ENCODE results near the gene TEDDM1.
"Not testable (repeated sequence)": the region's sequence is repeated elsewhere in the genome, so short reads cannot be mapped to it uniquely, and the experiment has no call there.

Gene TEDDM1

GRCh38 chr1:182400567-182400966, at the start of gene TEDDM1:
Gene TEDDM1 (minus strand): TSS chr1:182400667. CDS start chr1:182400485, 182 bp downstream.
- no peak for DNase-seq

DNA sequence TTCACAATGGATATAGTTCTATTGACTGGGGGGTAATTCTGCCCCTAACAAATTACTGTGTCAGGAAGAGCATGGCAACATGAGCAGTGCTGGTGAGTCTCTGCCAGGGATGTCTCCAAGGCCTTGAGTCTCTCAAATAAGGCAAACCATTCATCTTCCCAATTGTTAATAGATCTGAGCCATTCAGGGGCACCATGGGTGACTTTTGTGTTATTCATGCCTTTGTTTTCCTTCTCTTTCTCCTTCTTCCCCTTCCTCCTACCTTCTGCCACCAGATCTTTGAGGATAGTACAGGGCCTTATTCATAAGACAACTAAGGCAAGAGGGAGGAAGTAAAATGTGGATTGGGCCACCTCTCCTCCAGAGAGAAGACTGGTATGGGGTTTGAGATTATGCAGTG, 49.6 kb upstream of the TEDDM1 start, which contains the start of gene RGSL1:
TSS of gene RGSL1 (plus strand) at position 60 of the 400 bp plus-strand sequence. CDS start at position 80, 20 bp downstream.
- no peak for DNase-seq

DNA sequence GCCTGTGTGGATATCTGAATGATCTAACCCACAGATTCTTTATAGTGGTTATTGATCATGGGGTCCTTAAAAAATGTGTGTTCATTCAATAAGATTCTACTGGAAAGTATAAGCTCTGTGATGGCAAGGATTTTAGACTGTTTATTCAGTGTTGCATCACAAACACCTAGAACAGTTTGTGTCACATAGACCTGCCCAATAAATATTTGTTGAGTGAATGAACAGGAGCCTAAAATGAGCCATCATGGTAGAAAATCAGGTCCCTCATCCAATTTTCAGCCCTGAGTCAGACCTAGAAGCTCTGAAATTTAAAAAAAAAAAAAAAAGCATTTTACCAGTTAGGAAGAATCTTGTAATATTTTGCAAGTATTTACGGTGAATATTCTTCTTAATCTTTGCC, 47.2 kb upstream of the TEDDM1 start:
- DNase-seq: no peak

DNA sequence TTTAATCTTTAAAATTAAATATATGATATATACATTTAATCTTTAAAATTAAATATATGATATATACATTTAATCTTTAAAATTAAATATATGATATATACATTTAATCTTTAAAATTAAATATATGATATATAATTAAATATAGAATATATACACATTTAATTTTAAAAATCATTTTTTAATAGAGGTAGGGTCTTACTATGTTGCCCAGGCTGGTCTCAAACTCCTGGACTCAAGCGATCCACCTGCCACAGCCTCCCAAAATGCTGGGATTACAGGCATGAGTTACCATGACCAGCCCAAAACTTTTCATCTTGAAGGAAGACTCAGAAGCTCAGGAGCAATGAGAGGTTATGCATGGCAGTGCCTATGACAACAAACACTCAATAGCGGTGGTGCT, 46.7 kb upstream of the TEDDM1 start:
- not testable (repeated sequence) for DNase-seq

- peak; percentile 44 for DNase-seq
Observed at GRCh38 chr1:182446033-182446669, 45.7 kb upstream of the TEDDM1 start.

DNA sequence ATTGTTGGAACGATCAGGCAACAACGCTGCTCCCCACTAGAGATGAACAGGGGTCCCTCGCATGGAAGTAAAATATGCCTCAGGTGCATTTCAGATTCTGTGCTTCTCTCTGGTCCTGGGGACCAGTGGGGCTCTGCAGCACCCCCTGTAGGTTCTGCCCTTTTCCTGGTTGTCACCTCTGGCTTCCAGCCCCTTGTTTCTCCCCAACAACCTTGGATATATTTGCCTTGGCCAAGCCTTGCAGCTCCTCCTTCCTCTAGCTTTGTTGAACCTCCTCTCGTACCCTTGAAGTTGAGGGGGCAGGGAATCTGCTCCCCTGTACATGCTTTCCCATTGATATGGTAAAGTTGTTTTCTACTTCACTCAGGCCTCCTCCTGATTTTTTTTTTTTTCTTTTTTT, 44.0 kb upstream of the TEDDM1 start:
- DNase-seq: no peak

GRCh38 chr1:182442333-182442732, 41.9 kb upstream of the TEDDM1 start:
- DNase-seq: no peak

GRCh38 chr1:182441719-182442118, 41.3 kb upstream of the TEDDM1 start:
- no peak for DNase-seq

DNA sequence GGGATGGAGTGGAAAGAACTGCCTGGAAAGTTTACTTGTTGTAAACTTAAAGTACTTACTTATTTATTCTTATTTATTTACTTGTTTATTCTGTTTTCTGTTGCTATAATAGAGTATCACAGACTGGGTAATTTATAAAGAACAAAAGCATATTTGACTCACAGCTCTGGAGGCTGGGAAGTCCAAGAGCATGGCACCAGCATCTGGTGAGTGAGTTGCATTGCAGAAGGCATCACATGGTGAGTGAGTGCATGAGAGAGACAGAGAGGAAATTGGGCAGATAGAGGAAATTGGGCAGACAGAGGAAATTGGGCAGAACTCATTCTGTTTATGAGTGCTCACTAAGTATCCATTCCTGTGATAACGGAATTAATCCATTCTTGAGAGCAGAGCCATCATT, 37.9 kb upstream of the TEDDM1 start:
- DNase-seq: no peak

DNA sequence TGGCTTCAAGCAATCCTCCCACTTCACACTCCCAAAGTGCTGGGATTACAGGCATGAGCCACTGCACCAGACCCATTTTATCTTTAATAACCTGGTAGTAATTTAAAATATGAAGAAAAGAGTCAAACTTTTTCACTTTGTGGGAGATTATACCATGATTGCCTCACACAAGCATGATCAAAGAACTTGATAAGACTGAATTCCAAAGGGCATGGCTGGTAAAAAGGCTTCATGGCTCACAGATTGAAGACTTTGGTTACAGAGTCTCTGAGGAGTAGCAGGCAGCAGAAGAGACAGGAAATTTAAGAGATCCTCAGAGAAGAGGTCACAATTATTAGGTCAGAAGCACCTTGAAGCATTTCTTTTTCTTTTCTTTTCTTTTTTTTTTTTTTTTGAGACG, 33.1 kb upstream of the TEDDM1 start:
- DNase-seq: no peak

DNA sequence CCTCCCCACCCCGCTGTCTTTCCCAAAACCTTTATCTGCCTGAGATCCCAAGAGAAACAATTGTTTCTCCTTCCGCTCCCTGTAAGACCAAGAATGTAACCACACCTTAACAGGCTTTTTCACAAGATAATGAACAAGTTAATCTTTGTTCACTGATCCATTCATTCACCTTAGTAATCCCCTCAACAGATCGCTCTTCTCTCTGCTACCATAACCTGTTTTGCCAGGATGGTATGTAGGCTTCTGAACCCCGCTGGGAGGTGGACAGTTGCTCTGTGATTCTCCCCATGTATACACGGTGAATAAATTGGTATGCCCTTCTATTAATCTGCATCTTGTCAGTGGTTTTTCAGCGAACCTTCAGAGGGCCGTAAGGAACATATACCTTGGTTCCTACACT, 30.8 kb upstream of the TEDDM1 start:
- DNase-seq: no peak

- DNase-seq: peak; percentile 24
Observed at GRCh38 chr1:182430263-182431068, 30.0 kb upstream of the TEDDM1 start.

DNA sequence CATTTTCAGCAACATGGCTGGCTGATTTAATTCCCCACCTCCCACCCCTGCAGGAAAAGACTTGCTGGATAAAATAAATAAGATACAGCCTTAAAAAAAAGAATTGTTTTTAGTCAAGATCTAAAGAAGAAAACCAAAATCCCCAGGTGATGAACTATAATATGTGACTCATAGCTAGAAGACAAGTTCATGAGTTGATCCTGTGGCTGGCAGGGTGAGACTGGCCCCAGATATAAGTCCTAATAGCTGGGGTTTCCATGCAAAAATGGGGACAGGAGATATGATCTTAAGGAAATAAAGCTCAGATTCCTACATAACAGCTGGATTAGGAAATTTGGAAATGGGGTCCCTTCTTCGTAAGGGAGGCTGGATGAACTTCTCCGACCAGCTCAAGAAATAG, 27.6 kb upstream of the TEDDM1 start:
- DNase-seq: no peak

- no peak for DNase-seq
Observed at GRCh38 chr1:182426442-182427430, 26.3 kb upstream of the TEDDM1 start.

DNA sequence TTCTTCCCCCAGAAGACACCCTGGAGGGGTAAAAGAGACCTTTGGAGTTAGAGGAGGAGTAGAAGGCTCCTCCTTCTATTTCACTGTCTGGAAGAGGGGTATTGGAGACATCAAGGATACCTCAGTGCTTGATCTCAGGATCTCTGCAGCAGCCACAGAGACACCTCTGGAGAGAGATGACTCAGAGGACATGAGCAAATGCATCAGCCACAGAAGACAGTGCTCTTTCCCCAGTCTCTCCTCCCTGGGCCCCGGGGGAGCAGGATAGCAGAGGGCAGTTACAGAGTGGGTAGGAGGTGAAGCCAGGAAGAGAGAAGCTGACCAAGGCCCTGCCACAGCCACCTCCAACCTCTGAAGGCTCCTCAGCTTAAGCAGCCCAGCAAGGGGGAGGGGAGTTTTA, 15.3 kb upstream of the TEDDM1 start:
- no peak for DNase-seq

- no peak for DNase-seq
Observed at GRCh38 chr1:182413969-182414368, 13.5 kb upstream of the TEDDM1 start.

GRCh38 chr1:182413486-182413885, 13.0 kb upstream of the TEDDM1 start:
- DNase-seq: no peak

DNA sequence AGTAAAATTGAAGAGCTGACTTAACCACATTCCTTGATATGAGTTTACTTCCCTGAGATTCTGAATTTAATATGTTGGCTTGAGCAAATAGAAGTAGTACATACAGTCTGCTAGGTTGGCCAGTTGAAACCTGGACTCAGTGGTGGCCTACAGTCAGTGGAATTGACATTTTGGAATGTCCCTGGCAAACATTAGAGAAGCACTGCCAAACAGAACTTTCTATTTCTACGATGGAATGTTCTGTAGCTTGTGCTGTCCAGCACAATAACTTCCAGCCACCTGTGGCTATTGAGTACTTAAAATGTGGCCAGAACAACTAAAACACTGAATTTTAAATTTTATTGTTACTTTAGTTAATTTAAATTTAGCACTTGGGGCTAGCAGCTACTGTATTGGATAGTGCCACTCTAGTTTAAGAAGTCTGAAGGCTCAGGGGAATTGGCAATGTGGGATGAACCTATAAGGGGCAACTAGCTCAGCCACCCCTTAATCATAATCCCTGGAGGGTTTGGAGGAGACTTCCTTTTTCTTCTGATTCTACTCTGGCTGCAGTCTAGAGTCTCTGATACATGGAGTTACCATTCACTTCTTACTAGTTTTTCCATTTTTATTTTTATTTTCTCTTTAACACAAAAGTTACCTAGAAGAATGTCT, 10.3 kb upstream of the TEDDM1 start:
- no peak for DNase-seq

GRCh38 chr1:182410138-182410537, 9.7 kb upstream of the TEDDM1 start:
- no peak for DNase-seq

DNA sequence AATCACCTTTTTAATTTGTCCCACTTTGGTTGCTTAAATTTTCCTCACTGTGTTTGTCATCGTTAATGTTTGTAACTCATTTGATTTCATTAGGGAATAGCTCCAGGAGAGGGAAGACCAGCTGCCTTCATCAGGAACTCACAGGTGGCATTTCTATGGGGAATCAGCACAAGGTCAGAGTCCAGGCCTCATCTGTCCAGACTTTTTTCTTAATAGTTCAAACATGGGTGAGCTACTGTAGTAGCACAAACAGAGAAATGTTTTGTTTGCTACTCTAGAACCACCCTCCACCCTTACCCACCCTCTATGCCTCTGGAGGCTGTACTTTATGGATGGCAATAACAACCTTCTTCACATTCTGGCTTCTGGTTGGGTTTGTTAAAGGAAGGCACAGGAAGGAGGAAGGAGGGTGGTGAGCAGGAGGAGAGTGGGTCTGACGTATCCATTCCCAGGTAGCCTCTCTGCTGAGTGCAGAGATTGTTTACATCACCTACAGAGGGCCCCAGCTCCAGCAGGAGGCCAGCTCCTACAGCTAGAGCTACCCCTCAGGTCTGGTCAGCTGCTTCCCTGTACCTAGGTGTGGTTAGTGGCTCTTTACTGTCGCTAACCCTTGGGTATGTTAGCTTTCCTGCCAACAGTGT, 8.1 kb upstream of the TEDDM1 start:
- DNase-seq: no peak

DNA sequence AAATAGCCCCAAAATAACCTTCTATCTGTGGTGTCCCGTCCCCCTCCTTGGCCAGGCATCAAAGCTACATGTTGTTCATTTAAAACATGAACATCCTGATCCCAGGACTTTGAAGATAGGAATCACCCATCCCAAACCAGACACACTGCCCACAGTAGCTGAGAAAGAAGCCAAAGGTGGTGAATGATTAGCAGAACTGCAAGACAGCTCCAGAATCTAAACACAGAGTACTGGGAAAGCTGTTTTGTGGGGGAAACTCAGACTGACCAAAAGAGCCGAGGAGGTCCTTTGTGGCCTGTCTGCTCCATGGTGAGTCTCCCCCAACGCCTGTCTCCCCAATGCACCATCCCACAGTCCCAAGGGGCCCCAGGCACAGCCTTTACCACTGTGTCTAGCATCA, 7.3 kb upstream of the TEDDM1 start:
- DNase-seq: no peak

DNA sequence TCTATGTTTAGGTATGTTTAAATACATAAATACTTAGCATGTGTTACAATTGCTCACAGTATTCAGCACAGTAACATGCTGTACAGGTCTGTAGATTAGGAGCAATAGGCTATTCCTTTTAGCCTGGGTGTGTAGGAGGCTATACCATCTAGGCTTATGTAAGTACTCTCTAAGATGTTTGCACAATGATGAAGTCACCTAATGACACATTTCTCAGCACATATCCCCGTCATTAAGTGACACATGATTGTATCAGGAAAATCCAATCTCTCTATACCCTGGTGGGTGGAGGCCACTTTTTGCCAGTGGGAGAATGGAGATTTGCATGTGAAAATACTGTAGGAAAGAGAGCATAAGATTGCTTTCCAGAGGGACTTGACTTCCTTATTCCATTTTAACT, 5.5 kb upstream of the TEDDM1 start:
- DNase-seq: no peak
